Panc1 (cell line): ENCODE results near the gene CEP85L. TPM values are rescaled to one million over a fixed set of nuclear protein-coding genes. Genes with fewer than 3 reads are reported as not detected.

Experiments
- ATAC-seq: fragments of 200-7000 bp; cut with Tn5 transposase; 2 replicates; pipeline ENCODE4 v1.9.1; 2020; ENCODE audit warnings: mild to moderate bottlenecking, moderate library complexity
- BruUV-seq: library from RNA; stranded (reverse); fragments of 400-500 nt; replicated peaks from 2 replicates; lab custom pipeline; 2021; lab: Mats Ljungman, UMichigan
- CTCF ChIA-PET: fragments of 300-600 bp; sonication (Branson Sonifier 250); formaldehyde crosslinking; loops from one replicate; lab custom pipeline; 2022; ENCODE audit warnings: antibody characterized with exemption; lab: Charles Lee
- POLR2A ChIA-PET: fragments of 300-600 bp; sonication (Branson Sonifier 250); formaldehyde crosslinking; loops from one replicate; lab custom pipeline; 2022; ENCODE audit warnings: antibody characterized with exemption; lab: Charles Lee
- DNase-seq: peaks from one replicate; pipeline ENCODE4 v3.0.0-alpha.2; 2010; ENCODE audit warnings: low read depth, low spot score
- H3K27ac ChIP-seq: 2 replicates; pipeline ENCODE4 v1.5.1; 2011; ENCODE audit warnings: mild to moderate bottlenecking, low read length, inconsistent platforms
- H3K27me3 ChIP-seq: fragments of 200-500 bp; sonication (Bioruptor generic); 2 replicates; pipeline ENCODE4 v1.6.0; 2014; ENCODE audit warnings: low read length, inconsistent platforms; ENCODE audit not compliant: control insufficient read depth, insufficient read depth
- H3K36me3 ChIP-seq: fragments of 200-500 bp; sonication (Bioruptor generic); 2 replicates; pipeline ENCODE4 v1.5.1; 2014; ENCODE audit warnings: inconsistent platforms, mild to moderate bottlenecking, low read length, moderate library complexity; ENCODE audit not compliant: control insufficient read depth, insufficient read depth
- H3K4me1 ChIP-seq: 2 replicates; pipeline ENCODE4 v1.5.1; 2011; ENCODE audit warnings: inconsistent platforms, mild to moderate bottlenecking, low read length, moderate library complexity; ENCODE audit not compliant: control insufficient read depth, insufficient read depth
- H3K4me3 ChIP-seq, 2 experiments: 2 replicates each; pipeline ENCODE4 v1.5.1; 2011 to 2012; ENCODE audit warnings: low read depth in 2 of 2, low read length in 2 of 2, mild to moderate bottlenecking in 2 of 2, inconsistent platforms in 1 of 2, moderate library complexity in 1 of 2
- H3K9me3 ChIP-seq: fragments of 200-500 bp; sonication (Bioruptor generic); 2 replicates; pipeline ENCODE4 v1.5.1; 2014; ENCODE audit warnings: low read depth, mild to moderate bottlenecking, inconsistent platforms, low read length, moderate library complexity; ENCODE audit not compliant: control insufficient read depth, insufficient read depth
- POLR2AphosphoS5 ChIP-seq: IDR thresholded peaks from 2 replicates; pipeline ENCODE4 v1.6.1; 2012; ENCODE audit warnings: mild to moderate bottlenecking, low read depth, low read length, moderate library complexity
- SIN3A ChIP-seq: IDR thresholded peaks from 2 replicates; pipeline ENCODE4 v1.6.1; 2012; ENCODE audit warnings: low read depth, mild to moderate bottlenecking, low read length, moderate library complexity, borderline replicate concordance; ENCODE audit not compliant: insufficient read depth
- TCF7L2 ChIP-seq: IDR thresholded peaks from 2 replicates; pipeline ENCODE4 v1.6.1; 2011; ENCODE audit warnings: mild to moderate bottlenecking, low read depth, low read length, inconsistent platforms
- in situ Hi-C: cut with HindIII; loops from 2 replicates; pipeline ENCODE4 v1.10.0; 2016; ENCODE audit warnings: low sequenced_read_pairs, low pct_unique_long_range_greater_than_20kb
- intact Hi-C: fragments of 100-400 bp; cut with micrococcal nuclease; formaldehyde crosslinking; loops from one replicate; pipeline ENCODE4 v1.10.0; 2022; ENCODE audit not compliant: unreplicated experiment
- total RNA-seq: library from RNA; stranded (reverse); gene quantifications from one replicate; pipeline ENCODE4 v1.2.1, GENCODE V29; 2021; ENCODE audit not compliant: unreplicated experiment
- TF ChIP-seq, protein P1 (sequence below): fragments of 450-650 bp; IDR thresholded peaks from 2 replicates; pipeline ENCODE4 v1.5.1; 2017; ENCODE audit warnings: mild to moderate bottlenecking
- TF ChIP-seq, protein P2 (sequence below), 2 experiments: IDR thresholded peaks; 2 replicates each; pipeline ENCODE4 v1.6.1; 2011 to 2012; ENCODE audit warnings: low read depth in 2 of 2, control low read depth in 1 of 2, low read length in 1 of 2, mild to moderate bottlenecking in 1 of 2, moderate library complexity in 1 of 2; ENCODE audit not compliant: insufficient read depth in 1 of 2

CEP85L gene
- total RNA-seq, 1 experiment from 2014 or later: 6.7 TPM

DNA sequence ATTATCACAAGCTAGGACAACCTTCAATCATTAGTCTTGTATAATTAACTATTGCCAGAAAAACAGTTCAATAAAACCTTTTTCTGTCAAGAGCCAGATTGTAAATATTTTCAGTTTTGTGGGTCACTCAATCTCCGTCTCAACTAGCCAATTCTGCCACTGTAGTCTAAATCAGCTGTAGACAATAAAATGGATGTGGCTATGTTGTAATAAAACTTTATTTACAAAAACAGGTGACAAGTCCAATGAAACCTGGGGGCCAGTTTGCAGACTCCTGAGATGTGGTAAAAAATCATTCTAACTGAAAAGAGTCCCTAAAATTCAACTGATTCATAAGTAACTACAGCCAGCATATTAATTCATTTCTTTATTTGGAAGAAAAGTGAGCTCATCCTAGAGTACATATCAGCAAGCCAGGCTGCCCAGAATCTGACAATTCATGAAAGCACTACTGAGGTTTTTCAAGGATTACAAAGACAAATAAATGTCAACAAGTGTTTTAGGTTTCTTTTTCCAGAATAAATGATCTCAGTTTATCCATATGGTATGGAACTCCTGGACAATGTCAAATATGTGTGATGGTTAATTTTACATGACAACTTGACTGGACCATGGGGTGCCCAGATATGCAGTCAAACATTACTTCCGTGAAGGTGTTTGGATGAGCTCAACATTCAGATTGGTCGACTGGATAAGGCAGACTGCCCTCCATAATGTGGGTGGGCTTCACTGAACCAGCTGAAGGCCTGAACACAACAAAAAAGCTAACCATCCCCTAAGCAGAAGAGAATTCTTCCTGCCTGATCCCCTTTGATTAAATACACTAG, 15.3 kb downstream of the CEP85L start:
- no peak overlapping the region for H3K4me3 ChIP-seq
- POLR2A ChIA-PET: no interaction called here
- no peaks in the 10 kb centered on the region for H3K27me3 ChIP-seq
- H3K36me3 ChIP-seq: no peaks in the 10 kb centered on the region
- DNase-seq: no peak
- CTCF ChIA-PET: no interaction called here
- H3K4me1 ChIP-seq: no peaks in the 10 kb centered on the region
- no TSS peak for BruUV-seq
- intact Hi-C loops (no loop called here), in situ Hi-C loops (no loop called here)
- TF ChIP-seq, protein P1, sequence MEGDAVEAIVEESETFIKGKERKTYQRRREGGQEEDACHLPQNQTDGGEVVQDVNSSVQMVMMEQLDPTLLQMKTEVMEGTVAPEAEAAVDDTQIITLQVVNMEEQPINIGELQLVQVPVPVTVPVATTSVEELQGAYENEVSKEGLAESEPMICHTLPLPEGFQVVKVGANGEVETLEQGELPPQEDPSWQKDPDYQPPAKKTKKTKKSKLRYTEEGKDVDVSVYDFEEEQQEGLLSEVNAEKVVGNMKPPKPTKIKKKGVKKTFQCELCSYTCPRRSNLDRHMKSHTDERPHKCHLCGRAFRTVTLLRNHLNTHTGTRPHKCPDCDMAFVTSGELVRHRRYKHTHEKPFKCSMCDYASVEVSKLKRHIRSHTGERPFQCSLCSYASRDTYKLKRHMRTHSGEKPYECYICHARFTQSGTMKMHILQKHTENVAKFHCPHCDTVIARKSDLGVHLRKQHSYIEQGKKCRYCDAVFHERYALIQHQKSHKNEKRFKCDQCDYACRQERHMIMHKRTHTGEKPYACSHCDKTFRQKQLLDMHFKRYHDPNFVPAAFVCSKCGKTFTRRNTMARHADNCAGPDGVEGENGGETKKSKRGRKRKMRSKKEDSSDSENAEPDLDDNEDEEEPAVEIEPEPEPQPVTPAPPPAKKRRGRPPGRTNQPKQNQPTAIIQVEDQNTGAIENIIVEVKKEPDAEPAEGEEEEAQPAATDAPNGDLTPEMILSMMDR: no peak
- TF ChIP-seq TCF7L2 (no peak), POLR2AphosphoS5 (no peak), SIN3A (no peak)
- TF ChIP-seq, protein P2, sequence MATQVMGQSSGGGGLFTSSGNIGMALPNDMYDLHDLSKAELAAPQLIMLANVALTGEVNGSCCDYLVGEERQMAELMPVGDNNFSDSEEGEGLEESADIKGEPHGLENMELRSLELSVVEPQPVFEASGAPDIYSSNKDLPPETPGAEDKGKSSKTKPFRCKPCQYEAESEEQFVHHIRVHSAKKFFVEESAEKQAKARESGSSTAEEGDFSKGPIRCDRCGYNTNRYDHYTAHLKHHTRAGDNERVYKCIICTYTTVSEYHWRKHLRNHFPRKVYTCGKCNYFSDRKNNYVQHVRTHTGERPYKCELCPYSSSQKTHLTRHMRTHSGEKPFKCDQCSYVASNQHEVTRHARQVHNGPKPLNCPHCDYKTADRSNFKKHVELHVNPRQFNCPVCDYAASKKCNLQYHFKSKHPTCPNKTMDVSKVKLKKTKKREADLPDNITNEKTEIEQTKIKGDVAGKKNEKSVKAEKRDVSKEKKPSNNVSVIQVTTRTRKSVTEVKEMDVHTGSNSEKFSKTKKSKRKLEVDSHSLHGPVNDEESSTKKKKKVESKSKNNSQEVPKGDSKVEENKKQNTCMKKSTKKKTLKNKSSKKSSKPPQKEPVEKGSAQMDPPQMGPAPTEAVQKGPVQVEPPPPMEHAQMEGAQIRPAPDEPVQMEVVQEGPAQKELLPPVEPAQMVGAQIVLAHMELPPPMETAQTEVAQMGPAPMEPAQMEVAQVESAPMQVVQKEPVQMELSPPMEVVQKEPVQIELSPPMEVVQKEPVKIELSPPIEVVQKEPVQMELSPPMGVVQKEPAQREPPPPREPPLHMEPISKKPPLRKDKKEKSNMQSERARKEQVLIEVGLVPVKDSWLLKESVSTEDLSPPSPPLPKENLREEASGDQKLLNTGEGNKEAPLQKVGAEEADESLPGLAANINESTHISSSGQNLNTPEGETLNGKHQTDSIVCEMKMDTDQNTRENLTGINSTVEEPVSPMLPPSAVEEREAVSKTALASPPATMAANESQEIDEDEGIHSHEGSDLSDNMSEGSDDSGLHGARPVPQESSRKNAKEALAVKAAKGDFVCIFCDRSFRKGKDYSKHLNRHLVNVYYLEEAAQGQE (IDR thresholded peaks at IDR 0.05; ENCODE audit: insufficient read depth in 1 of 2, low read depth in 2 of 2, low read length in 1 of 2): no peak
- H3K27ac ChIP-seq: no peak overlapping the region
- no peak for ATAC-seq
- H3K9me3 ChIP-seq: no peaks in the 10 kb centered on the region

DNA sequence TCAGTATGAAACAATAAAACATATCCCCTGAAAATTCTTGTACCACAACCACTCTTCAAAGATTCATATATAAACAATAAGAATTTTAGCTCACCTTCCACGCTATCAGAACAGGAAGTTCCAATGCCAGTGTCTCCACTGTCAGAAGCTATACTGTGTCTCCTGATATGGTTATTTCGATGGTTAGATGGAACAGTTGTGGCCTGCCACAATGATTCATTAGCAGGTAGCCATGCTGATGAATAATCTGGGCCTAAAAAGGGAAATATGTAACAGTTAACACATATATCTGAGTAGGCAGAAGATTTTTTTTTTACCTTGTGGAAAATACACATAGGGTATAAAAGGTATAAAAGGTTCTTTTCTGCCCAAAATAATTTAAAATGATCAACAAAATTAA, 19.0 kb downstream of the CEP85L start:
- DNase-seq: no peak
- no peak for TF ChIP-seq TCF7L2
- TF ChIP-seq, protein P1: no peak
- no peak for TF ChIP-seq SIN3A
- TF ChIP-seq, protein P2 (IDR thresholded peaks at IDR 0.05; ENCODE audit: insufficient read depth in 1 of 2, low read depth in 2 of 2, low read length in 1 of 2): no peak
- no peak for TF ChIP-seq POLR2AphosphoS5
- Histone ChIP-seq H3K9me3 (no peaks in the 10 kb centered on the region), H3K27me3 (no peaks in the 10 kb centered on the region), H3K4me3 (no peak overlapping the region), H3K4me1 (no peaks in the 10 kb centered on the region), H3K27ac (no peak overlapping the region), H3K36me3 (no peaks in the 10 kb centered on the region)
- POLR2A ChIA-PET: interaction anchor here (0.8 kb wide), 1 partner anchor 30 kb away, joined by 3 read pairs; no protein-coding TSS in a partner anchor
- BruUV-seq: no TSS peak
- in situ Hi-C loops: no loop called here
- CTCF ChIA-PET: no interaction called here
- no peak for ATAC-seq
- intact Hi-C loops: no loop called here
